ENCODE results near the gene AK2. TPM values are rescaled to one million over a fixed set of nuclear protein-coding genes. Genes with fewer than 3 reads are reported as not detected.
"Not testable (repeated sequence)": the region's sequence is repeated elsewhere in the genome, so short reads cannot be mapped to it uniquely, and the experiment has no call there.

AK2 gene
- total RNA-seq, 1 donor from 2014 or later: 120 TPM

DNA sequence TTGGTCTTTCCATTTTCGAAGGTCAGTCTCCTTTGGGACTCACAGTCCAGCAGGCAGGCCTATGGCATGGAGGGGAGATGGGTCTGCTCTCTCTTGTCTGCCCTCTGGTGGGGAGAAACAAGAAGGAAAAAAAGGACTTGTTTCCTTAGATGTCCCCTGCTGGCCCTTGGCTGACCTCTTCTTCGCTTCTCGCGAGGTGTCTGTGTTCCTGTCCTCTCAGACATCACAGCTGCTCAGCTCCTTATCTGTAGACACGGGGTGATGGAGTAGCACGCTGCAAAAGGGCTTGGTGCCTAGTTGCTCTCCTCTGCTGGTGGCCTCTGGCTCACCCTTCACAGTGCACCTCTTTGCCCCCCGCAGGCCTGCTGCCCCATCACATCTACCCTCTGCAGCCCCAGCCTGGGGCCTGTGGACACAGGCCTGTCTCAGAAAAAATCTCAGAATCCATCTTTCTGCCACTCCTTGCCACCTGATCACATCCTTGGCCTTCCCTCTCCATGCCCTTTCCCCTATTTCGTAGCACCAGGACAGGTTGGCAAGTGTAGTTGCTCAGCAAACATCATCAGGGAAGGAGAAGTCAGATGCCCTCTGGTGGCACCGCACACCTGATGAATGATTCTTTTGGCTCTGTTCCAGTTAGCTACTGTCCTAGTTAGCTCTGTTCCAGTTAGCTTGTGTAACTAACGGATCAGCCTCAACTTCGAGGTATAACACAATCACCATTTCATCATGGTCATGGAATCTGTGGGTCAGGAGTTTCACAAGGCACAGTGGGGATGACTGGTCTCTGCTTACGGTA is 18.7 kb upstream of the AK2 start:
- DNase-seq (ENCODE audit: low spot score) (peak; percentile 83), ATAC-seq (peak; percentile 92)

DNA sequence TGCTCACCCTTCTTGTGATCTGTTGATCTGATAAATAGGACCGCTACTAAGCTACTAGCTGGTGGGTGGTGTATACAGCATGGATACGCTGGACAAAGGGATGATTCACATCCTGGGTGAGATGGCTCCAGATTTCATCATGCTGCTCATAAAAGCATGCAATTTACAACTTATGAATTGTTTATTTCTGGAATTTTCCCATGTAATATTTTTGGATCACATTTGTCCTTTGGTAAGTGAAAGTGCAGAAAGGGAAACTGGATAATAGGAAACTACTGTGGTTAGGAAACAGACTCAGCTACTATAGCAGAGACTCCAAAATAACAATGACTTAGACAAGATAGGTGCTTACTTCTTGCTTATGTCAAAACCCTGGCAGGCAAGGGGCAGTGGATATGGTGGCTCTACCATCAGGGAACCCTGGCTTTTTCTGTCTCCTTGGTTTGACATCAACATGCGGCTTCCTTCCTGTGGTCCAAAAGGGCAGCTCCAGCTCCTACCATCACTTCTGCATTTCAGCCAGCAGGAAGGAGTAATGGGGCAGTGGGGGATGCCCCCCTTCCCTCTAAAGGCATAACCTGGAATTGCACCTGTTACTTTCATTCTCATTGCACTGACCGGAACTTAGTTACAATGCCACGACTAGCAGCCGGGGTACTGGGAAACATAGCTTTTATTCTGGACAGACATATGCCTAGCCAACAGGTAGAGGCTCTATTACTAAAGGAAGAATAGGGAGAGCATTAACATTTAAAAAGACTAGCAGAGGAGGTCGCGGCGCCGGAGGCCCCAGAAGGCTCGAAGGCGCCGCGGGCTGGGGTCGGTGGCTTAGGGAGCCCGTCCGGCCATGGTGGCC is 13.8 kb upstream of the AK2 start:
- ATAC-seq (no peak), DNase-seq (ENCODE audit: low spot score) (no peak)

- no peak for DNase-seq (ENCODE audit: low spot score)
- no peak for ATAC-seq
Observed at GRCh38 chr1:33049371-33049770, 12.7 kb upstream of the AK2 start.

DNA sequence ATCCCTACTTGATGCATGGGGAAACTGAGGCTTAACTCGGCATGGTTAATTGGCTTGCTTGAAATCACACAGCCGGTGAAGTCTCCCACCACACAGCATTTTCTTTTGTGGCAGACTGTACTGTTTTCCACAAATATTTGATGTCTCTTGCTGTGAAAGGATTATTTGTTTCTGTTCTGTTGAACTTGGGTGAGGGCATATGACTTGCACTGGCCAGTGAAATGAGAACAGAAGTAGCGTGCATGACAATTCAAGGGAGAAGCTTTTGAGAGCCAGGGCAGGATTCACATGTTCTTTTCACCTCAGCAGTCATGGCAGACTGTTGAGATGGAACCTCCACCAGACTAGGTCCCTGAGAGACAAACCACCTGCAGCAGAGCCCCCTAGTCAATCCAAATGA is 11.7 kb upstream of the AK2 start:
- no peak for ATAC-seq
- no peak for DNase-seq (ENCODE audit: low spot score)

GRCh38 chr1:33047839-33048305 is 11.2 kb upstream of the AK2 start:
- no peak for DNase-seq (ENCODE audit: low spot score)
- ATAC-seq: no peak

DNA sequence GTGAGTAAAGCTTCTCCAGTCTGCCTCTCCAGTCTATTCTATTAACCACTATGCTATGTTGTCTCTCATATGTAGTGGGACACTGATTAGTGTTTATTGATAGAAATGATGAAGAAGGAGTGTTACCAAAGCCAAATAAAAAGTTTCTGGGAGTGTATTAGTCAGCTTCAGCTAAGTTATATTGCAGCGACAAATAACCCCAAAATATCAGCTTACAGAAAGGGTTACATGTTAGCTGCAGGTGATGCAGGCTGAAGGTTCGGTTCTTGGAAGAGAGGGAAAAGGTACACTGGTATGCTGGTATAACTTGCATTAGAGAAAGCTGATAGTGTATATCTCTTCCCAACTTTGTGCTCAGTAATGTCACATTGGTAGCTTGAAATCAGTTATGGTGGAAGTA is 10.6 kb upstream of the AK2 start:
- DNase-seq (ENCODE audit: low spot score) (no peak), ATAC-seq (no peak)

DNA sequence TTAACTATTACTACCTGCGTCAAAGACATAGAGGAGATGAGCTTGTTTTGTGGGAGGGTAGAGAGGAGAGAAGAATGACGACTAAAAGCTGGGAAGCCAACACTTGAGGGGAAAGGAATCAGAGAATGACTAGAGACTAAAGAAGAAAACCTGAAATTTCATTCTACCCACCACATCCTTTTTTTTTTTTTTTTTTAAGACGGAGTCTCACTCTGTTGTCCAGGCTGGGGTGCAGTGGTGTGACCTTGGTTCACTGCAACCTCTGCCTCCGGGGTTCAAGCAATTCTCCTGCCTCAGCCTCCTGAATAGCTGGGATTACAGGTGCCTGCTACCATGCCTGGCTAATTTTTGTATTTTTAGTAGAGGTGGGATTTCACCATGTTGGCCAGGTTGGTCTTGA is 9.6 kb upstream of the AK2 start:
- ATAC-seq; DNase-seq (ENCODE audit: low spot score): not testable (repeated sequence)

DNA sequence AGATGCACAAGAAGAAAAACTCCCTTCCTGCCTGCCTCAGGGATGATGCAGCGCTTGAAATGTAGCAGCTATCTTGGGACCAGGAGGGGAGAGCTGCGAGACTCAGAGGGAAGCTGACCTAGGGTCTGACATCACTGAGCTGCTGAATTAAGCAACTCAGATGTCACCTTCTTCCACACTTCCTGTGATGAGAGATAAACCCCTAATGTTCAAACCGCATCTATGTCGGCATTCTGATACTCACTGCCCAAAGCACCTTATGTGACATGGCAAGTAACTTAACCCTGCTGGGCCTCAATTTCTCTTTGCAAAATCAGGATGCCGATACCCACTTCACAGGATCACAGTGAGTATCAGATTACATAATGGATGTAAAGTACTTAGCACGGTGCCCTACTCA is 9.1 kb upstream of the AK2 start:
- ATAC-seq (no peak), DNase-seq (ENCODE audit: low spot score) (no peak)

GRCh38 chr1:33045246-33045645 is 8.6 kb upstream of the AK2 start:
- ATAC-seq (peak; percentile 98), DNase-seq (ENCODE audit: low spot score) (peak; percentile 84)

- ATAC-seq: no peak
- no peak for DNase-seq (ENCODE audit: low spot score)
Observed at GRCh38 chr1:33043267-33044092, 6.8 kb upstream of the AK2 start.

GRCh38 chr1:33042831-33043230 is 6.1 kb upstream of the AK2 start:
- no peak for DNase-seq (ENCODE audit: low spot score)
- ATAC-seq: no peak

- no peak for ATAC-seq
Observed at GRCh38 chr1:33041026-33041425, 4.3 kb upstream of the AK2 start.

DNA sequence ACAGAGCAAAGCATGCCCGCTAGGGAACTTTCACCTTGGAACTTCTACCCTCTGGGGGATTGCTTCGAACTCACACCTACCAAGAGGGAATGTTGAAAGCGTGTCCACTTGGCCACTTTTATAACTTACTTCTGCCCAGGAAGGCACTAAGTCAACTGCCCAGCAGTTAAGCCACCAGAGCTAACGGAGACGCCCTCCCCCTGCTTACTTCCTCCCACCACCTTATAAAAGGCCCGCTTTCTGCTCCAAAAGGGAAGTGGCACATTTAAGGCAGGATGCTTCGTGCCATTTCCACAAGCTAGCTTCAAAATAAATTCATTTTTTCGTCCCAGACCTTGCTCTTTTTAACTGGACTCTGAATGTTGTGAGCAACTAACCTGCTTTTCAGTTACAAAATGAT is 3.2 kb upstream of the AK2 start:
- no peak for DNase-seq (ENCODE audit: low spot score)

More at GRCh38 chr1:33041026-33041425, 4.3 kb upstream of the AK2 start:
- no peak for DNase-seq (ENCODE audit: low spot score)

GRCh38 chr1:33036051-33036525 is 595 bp downstream of the AK2 start:
- ATAC-seq: peak; percentile 51

More for the DNA sequence above, 3.2 kb upstream of the AK2 start:
- no peak for ATAC-seq

GRCh38 chr1:33032126-33032869 is 4.4 kb downstream of the AK2 start:
- ATAC-seq (no peak), DNase-seq (ENCODE audit: low spot score) (no peak)

More at GRCh38 chr1:33036051-33036525, 595 bp downstream of the AK2 start:
- DNase-seq (ENCODE audit: low spot score): no peak

GRCh38 chr1:33031506-33031905 is 5.2 kb downstream of the AK2 start:
- ATAC-seq: no peak
- no peak for DNase-seq (ENCODE audit: low spot score)

- DNase-seq (ENCODE audit: low spot score) (no peak), ATAC-seq (no peak)
Observed at GRCh38 chr1:33030575-33030974, 6.1 kb downstream of the AK2 start.

GRCh38 chr1:33029921-33030320 is 6.8 kb downstream of the AK2 start:
- no peak for ATAC-seq
- no peak for DNase-seq (ENCODE audit: low spot score)

DNA sequence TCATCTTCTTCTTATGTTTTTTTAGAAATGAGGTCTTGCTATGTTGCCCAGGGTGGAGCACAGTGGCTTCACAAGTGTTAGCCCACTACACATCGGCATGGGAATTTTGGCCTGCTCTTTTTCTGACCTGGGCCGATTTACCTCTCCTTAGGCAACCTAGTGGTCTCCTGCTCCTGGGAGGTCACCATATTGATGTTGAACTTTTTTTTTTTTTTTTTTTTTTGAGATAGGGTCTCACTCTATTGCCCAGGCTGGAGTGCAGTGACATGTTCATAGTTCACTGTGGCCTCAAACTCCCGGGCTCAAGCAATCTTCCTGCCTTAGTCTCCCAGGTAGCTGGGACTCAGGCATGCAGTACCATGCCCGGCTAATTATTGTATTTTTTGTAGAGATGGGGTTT is 7.5 kb downstream of the AK2 start:
- ATAC-seq (no peak), DNase-seq (ENCODE audit: low spot score) (no peak)

DNA sequence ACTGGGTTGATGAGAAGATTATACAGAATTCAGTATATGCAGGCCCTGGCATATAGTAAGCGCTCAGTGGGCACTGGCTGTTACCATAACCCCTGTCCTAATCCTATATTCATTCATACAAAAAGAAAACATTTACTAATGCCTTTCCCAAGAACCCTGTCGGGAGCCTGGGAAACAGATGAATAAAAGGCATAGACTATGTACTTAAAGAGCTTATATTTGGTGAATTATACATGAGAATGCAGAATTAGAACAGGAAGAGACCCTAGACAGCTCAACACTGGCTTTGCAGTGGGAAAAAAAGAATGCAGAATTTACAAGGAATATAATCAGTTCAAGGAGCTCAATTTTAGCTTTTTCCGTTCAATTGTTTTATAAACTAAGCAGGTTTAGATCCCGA is 10.9 kb downstream of the AK2 start:
- DNase-seq (ENCODE audit: low spot score) (no peak), ATAC-seq (no peak)
